ENCODE results near the gene ZNF329.

DNA sequence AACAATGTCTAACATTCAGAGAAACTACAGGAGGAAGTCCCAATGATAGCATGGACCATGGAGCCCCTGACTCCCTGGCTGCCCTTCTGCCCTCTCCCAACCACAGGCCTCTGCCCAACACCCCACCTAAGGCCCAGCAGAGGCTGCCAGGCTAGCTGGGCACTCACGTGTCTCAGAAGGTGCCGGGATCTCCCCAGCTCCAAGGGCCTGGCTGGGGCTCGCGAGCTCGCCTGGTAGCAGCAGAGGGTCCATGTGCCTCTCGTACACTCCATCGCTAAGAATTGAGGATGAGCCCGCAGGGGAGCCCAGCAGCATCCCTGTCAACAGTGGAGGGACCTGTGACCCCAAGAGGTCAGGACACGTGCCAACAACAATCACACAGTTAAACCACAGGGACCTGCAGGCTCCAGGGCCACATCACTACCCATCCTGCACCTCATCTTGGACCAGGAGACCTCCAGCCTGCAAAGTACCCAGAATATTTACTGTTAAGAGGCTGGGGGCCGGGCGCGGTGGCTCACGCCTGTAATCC is 62.0 kb downstream of the ZNF329 start:
- TF ChIP-seq, protein P1, sequence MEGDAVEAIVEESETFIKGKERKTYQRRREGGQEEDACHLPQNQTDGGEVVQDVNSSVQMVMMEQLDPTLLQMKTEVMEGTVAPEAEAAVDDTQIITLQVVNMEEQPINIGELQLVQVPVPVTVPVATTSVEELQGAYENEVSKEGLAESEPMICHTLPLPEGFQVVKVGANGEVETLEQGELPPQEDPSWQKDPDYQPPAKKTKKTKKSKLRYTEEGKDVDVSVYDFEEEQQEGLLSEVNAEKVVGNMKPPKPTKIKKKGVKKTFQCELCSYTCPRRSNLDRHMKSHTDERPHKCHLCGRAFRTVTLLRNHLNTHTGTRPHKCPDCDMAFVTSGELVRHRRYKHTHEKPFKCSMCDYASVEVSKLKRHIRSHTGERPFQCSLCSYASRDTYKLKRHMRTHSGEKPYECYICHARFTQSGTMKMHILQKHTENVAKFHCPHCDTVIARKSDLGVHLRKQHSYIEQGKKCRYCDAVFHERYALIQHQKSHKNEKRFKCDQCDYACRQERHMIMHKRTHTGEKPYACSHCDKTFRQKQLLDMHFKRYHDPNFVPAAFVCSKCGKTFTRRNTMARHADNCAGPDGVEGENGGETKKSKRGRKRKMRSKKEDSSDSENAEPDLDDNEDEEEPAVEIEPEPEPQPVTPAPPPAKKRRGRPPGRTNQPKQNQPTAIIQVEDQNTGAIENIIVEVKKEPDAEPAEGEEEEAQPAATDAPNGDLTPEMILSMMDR (conservative IDR thresholded peaks at IDR 0.05): no peak
- TF ChIP-seq ZFX (IDR thresholded peaks at IDR 0.05): no peak
